NCI-H69 (cell line): ENCODE results near the gene HIVEP1.
"Not testable (repeated sequence)": the region's sequence is repeated elsewhere in the genome, so short reads cannot be mapped to it uniquely, and the experiment has no call there.

Experiments
- DNase-seq: peaks from one replicate; lab custom pipeline; 2025; lab: John Stamatoyannopoulos, UW

Gene HIVEP1

DNA sequence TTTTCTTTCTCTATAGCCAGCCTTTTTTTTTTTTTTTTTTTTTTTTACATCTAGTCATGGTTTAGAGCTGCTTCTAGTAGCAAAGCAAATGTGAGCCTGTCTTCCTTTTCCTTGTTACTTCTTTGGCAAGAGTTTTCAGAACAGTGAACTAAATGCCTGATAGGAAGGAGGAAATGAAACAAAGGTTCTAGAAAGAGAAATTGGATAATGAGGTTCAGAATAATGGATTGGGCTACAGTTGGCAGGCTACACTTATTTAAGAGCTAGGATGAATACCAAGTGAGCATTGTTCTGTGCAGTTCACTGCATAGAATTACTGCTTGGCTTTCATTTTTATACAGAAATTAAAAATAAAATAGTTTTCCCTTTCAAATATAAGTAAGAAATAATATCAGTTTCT lies 78.6 kb downstream of the HIVEP1 start:
- DNase-seq, result no peak

DNA sequence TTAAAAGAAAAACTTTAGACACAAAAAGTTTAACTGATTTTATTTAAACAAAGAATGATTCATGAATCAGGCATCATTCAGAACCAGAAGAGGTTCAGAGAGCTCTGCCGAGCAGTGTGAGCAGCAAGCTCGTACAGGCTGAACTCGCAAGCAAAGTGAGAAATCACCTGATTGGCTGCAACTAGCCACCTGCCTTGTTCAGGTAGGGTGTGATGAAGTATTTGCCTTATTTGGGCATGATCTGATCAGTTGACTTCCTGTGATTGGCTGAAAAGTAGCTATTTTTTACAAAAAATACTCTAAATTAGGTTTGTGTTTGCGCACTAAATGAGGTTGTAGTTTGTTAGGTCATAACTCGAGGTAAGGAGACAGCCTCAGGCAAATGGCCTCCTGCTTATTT lies 80.7 kb downstream of the HIVEP1 start:
- no peak for DNase-seq

DNA sequence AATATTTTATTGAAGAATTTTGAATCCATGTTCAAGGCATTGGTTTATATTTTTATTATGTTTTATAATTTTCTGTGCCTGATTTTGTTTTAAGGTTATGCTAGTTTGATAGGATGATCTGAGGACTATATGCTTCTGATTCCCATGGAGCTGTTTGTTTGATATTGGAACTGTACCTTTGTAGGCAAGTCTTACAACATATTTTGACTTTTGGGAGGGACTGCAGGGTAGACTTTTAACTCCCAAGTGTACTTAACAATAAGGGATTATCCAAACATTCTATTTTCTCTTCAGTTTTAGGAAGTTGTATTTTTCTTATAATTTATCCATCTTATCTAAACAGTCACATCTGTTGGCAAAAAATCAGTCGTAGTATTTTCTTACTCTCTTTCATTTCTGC lies 82.6 kb downstream of the HIVEP1 start:
- no peak for DNase-seq

DNA sequence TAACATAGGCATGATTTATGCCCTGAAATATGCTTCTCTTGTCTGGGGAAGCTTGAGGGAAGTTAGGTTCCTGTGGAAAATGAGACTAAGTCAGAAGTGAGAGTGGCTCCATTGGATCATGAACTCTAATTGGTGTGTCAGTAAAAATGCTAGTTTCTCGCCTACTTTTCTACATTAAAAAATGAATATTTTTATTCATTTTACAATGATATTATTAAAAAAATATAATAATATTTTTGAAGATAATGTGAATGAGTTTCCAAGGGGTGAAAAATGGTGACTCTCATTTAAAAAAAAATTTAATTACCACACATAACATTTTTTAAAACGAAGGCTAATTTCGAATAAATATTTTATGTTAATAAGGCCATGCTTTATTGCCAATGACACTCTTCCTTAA lies 84.2 kb downstream of the HIVEP1 start:
- no peak for DNase-seq

DNA sequence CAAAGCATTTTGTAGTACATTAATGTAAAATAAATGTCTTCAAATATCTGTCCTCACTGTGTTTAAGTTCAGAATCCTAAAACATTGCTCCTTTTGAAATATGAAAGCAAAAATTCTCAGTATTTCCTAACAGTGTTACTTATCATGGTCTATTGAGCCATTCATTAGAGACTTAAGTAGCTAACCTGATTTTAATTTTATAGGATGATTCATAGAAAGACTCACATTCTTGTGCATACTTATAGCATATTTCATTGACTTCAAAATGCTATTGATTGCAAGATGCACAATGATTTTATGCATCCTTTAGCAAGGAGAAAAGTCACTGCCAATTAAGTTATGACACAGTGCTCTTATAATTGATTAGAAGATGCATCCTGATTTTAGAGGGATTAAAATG lies 85.7 kb downstream of the HIVEP1 start:
- no peak for DNase-seq

DNA sequence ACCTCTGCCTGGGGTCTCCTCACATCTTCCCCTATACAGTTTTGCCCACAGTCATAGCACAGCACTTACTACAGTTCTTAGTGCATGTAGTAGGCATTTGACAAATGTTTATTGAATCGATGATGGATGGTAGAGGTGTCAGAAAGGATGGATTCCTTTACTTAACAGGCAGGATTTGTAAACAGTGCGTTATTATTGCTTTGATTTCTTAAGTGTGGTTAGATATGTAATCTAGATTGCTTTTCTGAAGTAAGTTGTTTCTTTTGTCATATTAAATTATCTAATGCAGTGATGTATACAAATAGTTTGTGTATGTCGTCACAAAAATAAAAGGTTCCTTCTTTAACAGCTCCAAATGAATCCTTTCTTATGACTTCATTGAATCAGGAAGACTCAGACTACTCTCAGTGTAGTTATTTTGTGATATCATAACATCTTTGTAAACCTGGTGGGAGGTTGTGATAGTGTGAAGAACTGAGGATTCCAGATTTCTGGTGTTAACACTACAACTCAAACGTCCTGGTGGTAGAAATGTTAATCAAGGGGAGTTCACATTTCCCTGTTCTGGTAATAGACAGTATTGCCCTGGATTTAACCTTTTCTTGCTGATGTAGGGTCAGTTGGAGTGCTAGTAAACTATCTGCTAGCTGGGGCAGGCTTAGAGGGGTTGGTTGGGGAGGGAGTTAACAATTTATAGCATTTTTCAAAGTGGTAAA lies 87.7 kb downstream of the HIVEP1 start:
- DNase-seq, result no peak

DNA sequence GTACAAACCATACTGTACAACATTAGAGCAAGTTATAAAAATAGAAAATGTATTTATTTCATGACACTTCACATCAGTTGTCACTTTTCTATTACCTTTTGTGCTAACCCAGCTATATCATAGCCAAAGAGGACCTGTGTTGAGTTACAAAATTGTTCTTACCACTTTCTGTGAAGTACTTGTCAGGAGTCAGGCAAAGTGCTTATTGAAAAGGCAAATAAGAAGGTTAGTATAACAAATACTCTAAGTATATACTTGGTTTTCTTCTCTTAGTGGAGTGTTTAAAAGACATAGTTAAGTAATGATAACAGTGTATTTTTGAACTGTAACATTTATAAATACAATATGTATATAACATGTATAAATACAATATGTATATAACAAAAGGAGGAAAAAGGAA lies 88.9 kb downstream of the HIVEP1 start:
- no peak for DNase-seq

DNA sequence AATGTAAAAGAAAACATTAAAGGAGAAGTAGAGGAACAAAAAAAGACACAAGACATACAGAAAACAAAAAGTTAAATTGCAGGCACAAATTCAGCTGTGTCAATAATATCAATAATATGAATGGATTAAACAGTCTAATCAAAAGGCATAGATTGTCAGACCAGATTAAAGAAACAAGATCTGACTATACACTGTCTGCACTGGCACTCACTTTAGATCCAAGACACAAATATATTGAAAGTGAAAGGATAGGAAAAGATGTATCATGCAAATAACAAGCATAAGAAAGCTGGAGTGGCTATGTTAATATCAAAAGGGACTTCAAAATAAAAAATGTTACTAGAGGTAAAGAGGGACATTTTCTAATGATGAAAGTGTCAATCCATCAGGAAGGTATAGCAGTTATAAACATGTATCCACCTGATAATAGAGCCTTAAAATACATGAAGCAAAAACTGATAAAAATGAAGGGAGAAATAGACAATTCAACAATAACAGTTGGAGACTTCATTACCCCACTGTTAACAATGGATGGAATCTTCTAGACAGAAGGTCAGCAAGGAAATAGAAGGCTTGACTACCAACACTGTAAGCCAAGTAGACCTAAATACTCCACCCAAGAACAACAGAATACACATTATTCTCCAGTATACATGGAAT lies 89.7 kb downstream of the HIVEP1 start:
- no peak for DNase-seq

DNA sequence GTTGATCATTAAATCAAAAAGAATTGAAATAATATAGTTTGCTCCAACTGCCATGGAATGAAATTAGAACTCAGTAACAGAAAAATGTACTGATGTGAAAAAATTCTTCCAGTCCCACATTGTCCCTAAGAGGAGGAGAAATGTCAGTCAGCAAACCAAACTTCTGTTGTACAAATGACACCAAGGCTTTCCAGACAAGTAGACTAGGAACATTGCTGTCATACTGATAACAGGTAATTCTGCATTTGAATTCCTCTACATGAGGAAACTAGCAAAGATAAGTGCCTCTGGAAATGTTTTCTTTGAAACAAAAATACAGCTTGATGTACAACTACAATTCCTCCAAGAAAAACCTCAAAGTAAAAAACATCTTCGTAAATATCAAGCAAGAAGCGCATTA lies 90.2 kb downstream of the HIVEP1 start:
- DNase-seq, result no peak

DNA sequence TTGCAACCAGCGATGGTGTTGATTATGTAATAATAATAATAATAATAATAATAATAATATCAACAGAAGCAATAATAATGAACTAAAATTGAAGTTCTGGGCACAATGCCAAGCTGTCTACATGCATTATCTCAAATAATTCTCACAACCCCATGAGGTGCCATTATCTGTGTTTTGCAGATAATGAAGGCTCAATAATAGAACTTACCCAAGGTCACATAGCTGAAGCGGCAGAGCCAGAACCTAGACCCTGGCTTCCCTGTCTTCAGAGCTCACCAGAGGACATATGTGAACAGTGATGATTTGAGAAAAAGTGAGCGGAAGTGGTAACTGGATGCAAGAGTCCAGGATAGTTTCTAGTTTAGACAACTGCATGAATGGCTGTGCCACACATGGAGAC lies 91.0 kb downstream of the HIVEP1 start:
- DNase-seq, result peak; percentile 68

DNA sequence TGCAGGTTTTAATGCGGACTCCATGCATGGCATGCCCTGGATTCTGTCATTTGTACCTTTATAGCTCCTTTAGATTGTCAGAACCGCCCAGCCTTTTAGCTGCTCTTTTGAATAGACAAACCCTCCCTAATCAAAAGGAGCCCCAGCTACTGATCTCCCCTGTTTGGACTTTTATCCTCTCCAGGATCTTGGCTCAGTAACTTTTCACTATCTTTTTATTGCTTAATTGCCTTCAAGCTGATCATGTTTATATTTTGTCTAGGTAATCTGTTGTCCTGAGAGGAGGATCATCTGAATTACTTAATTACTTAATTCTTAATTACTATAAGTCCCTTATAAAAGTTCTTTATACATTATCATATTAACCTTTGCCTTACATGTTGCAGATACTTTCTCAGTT lies 93.2 kb downstream of the HIVEP1 start:
- DNase-seq, result no peak

DNA sequence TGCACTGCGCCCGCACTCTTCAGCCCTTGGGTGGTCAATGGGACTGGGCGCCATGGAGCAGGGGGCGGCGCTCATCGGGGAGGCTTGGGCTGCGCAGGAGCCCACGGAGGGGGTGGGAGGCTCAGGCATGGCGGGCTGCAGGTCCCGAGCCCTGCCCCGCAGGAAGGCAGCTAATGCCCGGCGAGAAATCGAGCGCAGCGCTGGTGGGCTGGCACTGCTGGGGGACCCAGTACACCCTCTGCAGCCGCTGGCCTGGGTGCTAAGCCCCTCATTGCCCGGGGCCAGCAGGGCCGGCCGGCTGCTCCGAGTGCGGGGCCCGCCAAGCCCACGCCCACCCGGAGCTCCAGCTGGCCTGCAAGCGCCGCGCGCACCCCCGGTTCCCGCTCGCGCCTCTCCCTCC lies 96.3 kb downstream of the HIVEP1 start:
- not testable (repeated sequence) for DNase-seq

DNA sequence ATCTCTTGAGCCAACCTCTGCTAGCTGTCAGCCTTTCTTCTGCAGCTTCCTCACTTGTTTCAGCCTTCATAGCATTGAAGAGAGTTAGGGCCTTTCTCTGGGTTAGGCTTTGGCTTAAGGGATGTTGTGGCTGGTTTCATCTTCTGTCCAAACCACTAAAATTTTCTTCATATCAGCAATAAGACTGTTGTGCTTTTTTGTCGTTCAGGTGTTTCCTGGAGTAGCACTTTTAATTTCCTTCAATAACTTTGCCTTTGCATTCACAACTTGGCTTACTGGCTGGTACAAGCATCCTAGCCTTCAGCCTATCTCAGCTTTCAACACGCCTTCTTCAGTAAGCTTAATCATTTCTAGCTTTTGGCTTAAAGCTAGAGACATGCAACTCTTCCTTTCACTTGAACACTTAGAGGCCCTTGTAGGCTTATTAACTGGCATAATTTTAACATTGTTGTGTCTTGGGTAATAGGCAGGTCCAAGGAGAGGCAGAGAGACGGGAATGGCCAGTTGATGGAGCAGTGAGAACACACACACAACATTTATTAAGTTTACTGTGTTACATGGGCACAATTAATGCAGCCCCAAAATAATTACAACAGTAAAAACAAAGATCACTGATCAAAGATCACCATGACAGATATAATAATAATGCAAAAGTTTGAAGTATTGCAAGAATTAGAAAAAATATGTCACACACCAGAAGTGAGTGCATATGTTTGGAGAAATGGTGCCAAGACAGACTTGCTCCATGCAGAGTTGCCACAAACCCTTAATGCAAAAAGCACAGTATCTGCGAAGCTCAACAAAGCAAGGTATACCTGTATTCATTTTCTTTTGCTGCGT lies 98.6 kb downstream of the HIVEP1 start:
- DNase-seq, result no peak

DNA sequence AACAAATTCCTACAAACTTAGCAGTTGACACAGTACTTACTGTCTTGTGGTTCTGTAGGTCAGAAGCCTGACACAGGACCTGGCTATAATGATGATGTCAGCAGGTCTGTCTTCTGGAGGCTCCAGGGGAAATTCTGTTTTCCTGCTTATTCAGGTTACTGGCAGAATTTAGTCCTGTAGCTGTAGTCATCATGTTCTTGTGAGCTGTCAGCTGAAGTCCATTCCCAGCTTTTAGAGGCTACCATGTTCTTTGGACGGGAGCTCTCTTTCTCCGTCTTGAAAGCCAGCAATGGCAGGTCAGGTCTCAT lies 99.2 kb downstream of the HIVEP1 start:
- no peak for DNase-seq

DNA sequence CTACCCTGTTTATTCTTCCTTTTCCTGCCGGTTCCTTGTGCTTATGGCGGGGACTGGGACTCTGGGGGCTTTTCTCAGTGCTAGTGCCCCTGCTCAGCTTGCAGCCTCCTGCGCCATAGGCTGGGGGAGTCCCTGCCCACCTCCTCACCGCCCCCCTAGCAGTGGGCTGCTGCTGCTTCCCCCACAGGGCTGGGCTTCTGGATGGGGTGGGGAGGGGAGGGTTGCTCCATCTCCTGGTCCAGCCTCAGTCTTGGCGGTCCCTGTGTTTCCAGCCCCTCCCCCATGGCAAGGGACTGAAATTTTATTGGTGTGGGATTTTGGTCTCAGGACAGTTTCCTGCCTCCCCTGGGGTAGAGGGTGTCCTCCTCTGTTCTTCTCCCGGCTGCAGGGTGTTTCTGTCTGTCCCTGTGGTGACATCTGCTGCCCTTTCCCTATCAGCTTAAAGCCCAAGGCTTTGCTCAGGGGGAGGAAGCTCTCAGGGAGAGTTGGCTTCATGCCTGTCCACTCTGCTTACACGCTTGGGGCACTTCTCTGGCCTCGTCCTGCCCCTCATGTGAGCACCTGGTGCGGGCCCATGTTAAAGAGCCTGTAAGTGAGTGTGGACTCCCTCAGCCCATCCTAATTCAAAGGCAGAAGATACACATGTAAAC lies 100.6 kb downstream of the HIVEP1 start:
- no peak for DNase-seq

DNA sequence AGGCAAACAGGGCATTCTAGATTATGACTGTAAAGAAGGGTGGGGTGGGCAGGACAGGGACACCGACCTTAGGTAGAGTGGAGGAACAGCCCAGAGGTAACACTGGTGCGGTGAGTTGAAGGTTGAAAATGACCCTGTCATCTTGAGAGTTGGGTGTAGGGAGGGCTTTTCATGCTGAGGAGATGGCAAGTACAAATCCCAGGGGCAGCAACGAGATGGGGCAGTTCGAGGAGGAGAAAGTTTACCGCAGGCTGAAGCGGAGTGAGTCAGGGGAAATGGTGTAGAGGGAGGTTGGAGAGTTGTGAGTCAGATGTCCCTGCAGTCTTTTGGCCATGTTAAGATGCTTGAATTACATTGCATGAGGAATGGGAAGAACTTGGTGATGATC lies 101.1 kb downstream of the HIVEP1 start:
- DNase-seq, result no peak

DNA sequence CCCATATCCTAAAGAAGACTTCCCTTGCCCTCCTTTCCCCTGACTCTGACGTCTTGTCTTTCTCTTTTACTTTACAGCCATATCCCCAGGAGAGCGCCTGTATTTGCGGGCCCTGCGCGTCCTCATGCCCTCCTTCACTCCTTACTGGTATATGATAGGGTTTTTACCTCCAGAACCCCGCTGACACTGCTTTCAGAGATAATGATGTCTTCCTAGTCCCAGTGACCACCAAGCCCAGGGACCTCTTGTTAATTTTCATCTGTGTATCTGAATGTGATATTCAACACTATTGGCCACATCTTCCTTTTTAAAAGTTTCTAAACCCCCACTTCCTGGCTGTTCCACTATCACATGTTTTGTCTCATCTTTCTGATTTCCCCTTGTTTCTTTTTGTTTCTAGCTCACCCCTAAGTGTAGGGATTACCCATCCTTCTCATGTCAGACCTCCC lies 102.0 kb downstream of the HIVEP1 start:
- no peak for DNase-seq

DNA sequence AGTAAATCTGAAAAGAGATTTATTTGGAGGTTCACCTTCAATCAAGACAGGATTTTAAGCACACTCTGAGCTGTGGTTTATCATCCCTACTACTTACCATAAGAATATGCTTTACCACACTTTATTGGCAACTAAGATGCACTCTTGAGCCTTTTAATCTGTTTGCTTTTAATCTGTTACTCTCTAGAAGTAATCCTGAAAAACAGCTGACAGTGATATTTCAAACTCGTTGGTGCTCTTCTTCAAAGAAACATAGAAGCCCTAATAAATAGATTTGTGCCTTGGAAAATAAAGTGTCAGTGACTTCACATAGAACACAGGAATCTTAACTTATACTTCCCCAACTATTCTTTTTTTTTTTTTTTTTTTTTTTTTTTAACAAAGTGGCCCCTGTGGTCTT lies 102.9 kb downstream of the HIVEP1 start:
- no peak for DNase-seq

DNA sequence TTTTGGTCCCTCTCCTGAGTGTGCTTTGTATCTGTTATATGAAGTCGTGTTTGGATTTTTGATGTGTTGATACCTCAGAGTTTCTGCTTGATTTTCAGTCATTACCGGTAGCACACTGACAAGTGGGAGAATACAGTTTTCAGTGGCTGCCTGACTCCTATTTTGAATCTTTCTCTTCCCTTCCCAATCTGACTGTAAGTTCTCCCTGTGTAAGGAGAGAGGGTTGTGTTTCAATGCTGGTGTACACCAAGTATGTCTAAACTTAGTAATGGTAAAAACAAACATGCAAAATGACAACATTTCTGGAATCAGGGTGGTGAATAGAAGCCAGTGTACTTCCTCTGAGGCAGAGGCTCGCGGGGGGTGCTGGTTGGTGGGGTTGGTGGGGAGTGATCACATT lies 103.4 kb downstream of the HIVEP1 start:
- no peak for DNase-seq

DNA sequence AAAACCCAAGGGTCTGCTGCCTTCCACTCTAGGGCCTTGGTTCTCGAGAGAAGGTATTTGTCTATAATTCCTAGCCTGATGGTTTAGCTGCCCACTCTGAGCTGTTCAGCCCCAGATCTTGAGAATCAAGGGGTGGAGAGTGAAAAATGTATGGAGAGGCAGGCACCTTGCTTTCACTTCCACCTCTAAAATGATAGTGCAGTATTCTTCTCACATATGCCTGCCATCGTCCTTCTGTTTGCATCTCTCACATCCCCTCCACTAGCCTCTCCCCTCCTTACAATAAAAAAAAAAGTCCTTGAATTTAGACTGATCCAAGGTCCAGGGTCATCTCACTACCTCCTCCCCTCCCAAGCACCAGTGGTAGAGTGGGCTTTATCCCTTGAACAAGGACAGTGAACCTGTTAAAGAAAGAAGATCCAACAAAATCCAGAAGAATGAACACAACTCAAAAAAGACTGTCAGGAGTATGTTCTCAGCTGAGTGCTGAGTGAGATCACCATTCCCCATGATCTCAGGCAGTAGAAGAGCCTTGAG lies 104.2 kb downstream of the HIVEP1 start:
- no peak for DNase-seq

DNA sequence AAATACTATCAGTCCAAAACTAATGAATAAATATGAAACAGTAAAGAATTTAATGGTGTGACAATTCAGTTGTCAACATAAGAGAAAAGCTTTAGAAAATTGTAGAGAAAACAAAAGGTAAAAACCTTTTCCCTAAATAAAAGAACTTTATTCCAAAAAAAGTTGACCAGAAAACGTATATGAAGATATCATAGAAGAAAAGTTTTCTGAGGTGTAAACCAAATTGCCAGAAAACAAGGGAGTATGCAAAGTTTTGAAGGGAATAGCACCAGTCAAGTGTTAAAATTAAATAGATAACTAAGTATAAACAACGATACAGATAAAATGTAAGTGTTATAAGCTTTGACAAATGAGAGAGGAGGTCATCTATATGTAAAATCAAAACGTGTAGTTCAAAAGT lies 104.9 kb downstream of the HIVEP1 start:
- no peak for DNase-seq

DNA sequence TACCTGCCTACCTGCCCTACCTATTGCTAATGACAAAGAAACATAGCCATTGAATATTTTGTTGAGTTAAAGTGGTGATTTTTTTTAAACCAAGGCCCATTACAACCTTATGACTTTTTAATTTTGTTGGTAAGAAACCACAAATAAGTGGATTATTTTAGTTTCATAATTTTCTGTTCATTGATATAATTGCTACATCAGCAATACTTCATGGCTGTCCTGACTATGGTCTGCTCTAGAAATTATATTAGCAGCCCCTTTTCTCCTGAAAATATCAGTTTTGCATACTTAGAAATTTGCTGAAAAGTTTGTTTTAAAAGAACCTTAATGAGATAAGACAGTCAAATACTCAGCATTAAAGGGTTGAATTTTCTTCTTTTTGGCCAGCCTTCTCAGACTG lies 106.5 kb downstream of the HIVEP1 start:
- DNase-seq, result no peak
